ENCODE results near the gene RNF13.

Gene RNF13

DNA sequence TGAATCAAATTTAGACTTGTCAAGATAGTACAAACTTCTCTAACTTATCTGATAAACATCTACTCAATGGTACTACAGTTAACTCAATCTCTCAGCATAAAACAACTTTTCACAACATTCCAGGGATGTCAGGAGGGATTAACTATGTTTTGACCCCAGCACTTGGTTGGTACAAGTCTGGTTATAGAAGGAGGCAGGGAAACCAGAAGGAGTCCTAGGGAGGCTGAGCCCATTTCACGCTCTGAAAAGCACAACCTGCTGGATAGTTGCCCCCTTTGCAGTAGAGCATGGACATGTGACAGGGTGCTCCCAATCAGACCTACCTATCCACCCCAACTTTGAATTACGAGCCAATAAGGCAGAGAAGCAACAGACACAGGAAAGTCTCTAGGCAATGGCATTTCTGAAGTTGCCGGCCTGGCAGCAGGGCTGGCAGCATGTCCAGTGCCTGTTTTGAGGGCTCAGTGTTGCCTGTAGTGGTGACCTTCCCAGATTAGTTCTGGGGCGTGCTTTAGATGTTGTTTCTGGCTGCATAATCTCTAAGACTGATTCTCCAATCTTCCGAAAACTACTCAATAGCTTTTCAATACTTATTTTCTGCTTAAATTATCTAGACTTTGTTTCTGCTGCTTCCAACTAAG, 28.8 kb upstream of the RNF13 start:
- TF ChIP-seq GATA3 (IDR thresholded peaks at IDR 0.05; ENCODE audit: low read depth, low read length) (no peak), GATA2 (IDR thresholded peaks at IDR 0.05; ENCODE audit: low read depth, low read length) (no peak)

DNA sequence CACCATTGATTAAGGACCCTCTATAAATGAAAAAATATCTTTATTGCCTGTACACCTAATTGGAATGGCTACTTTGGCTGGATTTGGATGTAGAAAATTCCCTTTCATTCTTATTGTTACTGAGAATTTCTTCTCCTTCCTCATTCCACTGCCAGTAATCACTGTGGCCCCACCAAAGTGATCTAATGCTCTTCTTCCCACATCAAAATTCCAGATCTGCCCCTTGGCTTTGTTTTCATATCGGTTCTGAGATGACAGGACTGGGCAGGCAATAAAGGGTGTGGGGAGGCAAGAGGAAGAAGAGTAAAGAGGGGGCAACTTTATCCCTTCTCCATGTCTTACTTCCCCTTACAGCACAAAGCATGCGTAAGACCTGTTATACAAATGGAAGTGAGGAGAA, 22.7 kb upstream of the RNF13 start:
- TF ChIP-seq GATA3 (IDR thresholded peaks at IDR 0.05; ENCODE audit: low read depth, low read length) (no peak), GATA2 (IDR thresholded peaks at IDR 0.05; ENCODE audit: low read depth, low read length) (no peak)

DNA sequence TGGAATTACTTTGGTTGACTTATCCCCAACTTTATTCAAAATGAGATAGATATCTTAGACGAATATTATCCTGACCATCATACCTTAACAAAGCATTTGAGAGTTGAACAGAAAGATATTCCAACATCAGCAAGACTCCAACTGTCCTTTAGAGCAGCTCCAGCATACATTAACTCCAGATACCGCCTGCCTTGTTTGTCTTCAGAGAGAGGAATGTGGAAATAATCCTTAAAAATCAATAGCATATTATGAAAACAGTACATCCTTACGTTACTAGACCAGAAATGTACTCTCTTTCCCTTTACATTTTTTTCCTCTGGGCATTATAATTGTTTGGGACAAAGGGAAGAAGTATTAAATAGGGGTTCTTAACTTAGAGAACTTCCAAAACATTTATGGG, 22.3 kb upstream of the RNF13 start:
- TF ChIP-seq GATA3 (IDR thresholded peaks at IDR 0.05; ENCODE audit: low read depth, low read length) (no peak), GATA2 (IDR thresholded peaks at IDR 0.05; ENCODE audit: low read depth, low read length) (no peak)

DNA sequence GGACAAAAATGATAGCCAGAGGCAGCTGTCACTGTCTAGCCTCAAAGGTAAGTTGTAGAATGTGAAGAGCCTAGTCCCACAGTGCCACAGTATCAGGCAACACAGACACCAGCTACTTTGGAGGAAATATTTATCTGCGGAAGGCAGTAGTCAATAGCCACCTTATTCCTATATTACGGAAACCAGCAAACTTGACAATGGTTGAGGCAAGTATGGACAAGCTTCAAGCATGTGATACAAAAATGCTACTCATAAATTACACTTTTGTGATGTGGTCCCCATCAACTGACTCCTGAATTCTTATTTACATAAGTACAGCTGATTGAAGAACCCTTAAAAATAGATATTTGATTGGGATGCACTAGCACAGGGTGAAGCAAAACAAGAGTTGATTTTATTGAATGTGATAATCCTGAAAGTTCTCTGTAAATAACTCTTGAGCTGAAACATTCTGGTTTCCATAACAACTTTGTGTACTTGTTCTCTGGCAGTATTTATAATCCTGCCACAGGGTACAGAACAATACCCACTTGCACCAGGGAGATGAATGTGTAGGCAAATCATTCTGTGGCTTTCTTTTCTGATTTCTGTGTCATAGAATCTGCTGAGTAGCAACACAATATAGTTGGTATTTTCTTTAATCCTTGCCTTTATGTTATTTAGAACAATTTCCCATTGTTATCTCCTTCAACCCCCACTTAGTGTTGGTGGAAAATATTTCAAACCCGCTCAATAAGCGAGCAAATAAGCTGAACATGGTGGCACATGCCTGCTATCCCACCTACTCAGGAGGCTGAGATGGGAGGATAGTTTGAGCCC, 20.4 kb upstream of the RNF13 start, which contains the start of gene ANKUB1:
Gene ANKUB1, minus strand, starts transcription at position 103 of the 819 bp plus-strand sequence. CDS start 188 bp downstream, outside the sequence.
- no peak for TF ChIP-seq GATA3 (IDR thresholded peaks at IDR 0.05; ENCODE audit: low read depth, low read length)
- no peak for TF ChIP-seq GATA2 (IDR thresholded peaks at IDR 0.05; ENCODE audit: low read depth, low read length)

DNA sequence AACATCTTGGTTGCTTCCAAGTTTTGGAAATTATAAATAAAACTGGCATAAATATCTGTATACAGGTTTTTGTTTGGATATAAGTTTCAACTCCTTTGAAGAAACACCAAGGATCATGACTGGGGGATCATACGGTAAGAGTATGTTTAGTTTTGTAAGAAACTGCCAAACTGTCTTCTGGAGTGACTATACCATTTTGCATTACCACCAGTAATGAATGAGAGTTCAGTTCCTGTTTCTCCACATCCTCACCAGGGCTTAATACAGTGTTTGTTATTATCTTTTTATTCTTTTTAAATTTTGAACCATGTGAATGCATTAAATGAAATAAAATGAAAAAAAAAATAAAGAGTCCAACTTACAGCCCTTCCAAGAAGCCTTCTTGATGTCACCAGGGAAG, 17.0 kb upstream of the RNF13 start:
- TF ChIP-seq GATA2 (IDR thresholded peaks at IDR 0.05; ENCODE audit: low read depth, low read length) (no peak), GATA3 (IDR thresholded peaks at IDR 0.05; ENCODE audit: low read depth, low read length) (no peak)

DNA sequence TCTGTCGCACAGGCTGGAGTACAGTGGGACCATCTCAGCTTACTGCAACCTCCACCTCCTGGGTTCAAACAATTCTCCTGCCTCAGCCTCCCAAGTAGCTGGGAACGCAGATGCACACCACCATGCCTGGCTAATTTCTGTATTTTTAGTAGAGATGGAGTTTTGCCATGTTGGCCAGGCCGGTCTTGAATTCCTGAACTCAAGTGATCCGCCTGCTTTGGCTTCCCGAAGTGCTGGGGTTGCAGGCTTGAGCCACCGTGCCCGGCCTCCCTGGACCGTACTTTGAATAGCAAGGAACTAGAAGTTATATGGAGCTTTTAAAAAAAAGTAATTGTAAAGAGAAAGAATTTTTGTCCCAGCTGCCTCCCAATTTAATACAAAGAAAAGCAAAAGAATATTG, 12.3 kb upstream of the RNF13 start:
- TF ChIP-seq GATA2 (IDR thresholded peaks at IDR 0.05; ENCODE audit: low read depth, low read length) (no peak), GATA3 (IDR thresholded peaks at IDR 0.05; ENCODE audit: low read depth, low read length) (no peak)

DNA sequence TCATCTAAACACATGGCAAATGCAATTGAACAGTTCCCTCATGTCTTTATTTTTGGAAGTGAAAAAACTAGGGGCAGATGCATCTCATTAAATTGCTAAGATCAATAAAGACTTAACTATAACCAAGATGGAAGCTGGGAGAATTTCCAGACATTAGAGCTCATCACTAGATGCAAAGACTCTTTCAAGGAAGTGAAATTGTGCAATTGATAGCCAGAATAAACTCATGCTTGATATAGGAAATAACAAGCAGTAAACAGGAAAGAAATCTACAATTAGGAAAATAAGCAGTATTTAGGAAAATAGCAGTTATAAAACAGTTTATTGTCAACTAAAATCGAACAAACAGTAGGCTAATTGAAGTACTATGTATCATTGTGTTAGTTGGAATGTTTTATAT, 11.8 kb upstream of the RNF13 start:
- no peak for TF ChIP-seq GATA3 (IDR thresholded peaks at IDR 0.05; ENCODE audit: low read depth, low read length)
- TF ChIP-seq GATA2 (IDR thresholded peaks at IDR 0.05; ENCODE audit: low read depth, low read length) = no peak

DNA sequence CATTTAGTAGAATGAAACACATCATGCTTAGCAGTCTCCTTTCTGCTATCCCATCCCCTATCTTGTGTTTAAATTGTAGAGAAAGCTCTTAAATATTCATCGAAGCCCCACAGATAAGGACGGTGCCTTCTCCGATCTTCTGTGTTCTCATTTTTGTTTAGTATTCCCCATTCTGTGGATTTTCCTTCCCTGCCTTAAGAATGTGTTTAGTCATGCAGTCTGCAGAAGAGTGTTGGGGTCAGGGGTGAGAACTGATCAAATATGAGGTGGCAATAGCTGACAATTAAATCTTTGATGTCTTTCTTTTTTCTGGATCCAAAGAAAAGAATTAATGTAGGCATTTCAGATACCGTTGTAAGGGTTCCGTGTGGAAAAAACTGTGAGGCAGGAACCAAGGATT, 11.4 kb upstream of the RNF13 start:
- no peak for TF ChIP-seq GATA2 (IDR thresholded peaks at IDR 0.05; ENCODE audit: low read depth, low read length)
- TF ChIP-seq GATA3 (IDR thresholded peaks at IDR 0.05; ENCODE audit: low read depth, low read length) = no peak

DNA sequence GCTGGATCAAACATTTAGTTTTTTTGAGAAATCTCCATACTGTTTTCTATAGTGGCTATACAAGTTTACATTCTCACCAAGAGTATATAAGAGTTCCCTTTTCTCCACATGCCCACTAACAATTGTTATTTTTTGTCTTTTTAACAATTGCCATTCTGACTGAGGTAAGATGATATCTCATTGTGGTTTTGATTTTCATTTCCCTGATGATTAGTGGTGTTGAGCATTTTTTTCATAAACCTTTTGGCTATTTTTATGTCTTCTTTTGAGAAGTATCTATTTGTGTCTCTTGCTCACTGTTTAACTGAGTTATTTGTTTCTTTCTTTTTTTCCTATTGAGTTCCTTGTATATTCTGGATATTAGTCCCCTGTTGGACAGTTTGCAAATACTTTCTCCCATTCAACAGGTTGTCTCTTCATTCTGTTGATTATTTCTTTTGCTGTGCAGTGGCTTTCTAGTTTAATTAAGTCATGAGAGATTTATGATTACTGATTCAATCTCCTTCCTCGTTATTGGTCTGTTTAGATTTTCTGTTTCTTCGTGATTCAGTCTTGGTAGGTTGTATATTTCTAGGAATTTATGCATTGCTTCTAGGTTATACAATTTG, 6.7 kb upstream of the RNF13 start:
- TF ChIP-seq GATA3 (IDR thresholded peaks at IDR 0.05; ENCODE audit: low read depth, low read length) (no peak), GATA2 (IDR thresholded peaks at IDR 0.05; ENCODE audit: low read depth, low read length) (no peak)

DNA sequence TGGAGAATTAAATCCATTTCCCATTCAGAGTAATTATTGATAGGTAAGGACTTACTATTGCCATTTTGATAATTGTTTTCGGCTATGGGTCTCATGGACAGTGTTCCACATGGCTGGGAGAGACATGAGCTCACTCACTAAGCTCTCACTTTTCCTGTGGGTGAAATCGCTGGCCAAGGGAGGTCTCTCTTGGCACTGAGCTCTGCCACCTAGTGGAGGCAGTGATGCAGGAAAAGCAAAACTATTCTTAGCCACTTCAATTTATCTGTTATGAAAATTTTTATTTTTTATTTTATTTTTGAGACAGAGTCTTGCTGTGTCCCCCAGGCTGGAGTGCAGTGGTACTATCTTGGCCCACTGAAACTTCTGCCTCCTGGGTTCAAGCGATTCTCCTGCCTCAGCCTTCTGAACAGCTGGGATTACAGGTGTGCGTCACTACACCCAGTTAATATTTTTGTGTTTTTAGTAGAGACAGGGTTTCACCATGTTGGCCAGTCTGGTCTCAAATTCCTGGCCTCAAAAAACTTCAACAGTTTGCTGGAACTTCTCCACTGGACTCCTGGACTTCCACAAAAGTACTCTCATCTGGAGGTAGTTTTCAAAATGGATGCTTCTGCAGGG, 4.7 kb upstream of the RNF13 start:
- no peak for TF ChIP-seq GATA3 (IDR thresholded peaks at IDR 0.05; ENCODE audit: low read depth, low read length)
- TF ChIP-seq GATA2 (IDR thresholded peaks at IDR 0.05; ENCODE audit: low read depth, low read length) = no peak

DNA sequence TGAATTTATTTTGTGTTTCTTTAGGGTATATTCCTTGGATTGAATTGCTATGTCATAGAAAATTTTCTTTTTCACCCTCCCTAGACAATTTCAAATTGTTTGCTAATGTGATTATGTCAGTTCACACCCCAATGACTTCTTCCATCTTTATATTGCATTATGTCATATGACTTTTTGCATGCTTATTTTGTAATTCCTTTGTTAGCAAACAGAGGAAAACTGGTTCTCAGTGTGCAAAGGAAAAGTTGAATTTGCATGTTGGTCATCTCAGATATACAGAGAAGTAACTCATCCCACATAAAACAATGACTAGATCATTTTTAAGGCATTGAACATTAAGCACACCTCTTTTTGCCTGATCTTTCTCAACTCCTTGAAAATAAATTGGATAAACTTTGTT, 3.3 kb upstream of the RNF13 start:
- TF ChIP-seq GATA3 (IDR thresholded peaks at IDR 0.05; ENCODE audit: low read depth, low read length) (no peak), GATA2 (IDR thresholded peaks at IDR 0.05; ENCODE audit: low read depth, low read length) (no peak)

DNA sequence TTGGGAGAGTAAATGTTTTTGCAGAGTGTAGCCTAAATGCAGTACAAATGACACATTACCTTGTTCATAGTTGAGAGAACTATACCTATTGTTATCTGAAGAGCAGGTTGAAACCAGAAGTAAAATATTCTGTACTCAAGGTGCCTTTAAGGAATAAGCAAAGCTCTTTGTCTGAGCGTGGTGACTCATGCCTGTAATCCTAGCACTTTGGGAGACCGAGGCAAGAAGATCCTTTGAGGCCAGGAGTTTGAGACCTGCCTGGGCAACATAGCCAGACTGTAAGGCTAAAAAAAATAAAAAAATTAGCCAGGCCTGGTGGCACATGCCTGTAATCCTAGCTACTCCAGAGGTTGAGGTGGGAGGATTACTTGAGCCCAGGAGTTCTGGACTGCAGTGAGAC, 2.2 kb upstream of the RNF13 start:
- TF ChIP-seq GATA3 (IDR thresholded peaks at IDR 0.05; ENCODE audit: low read depth, low read length) (no peak), GATA2 (IDR thresholded peaks at IDR 0.05; ENCODE audit: low read depth, low read length) (no peak)

DNA sequence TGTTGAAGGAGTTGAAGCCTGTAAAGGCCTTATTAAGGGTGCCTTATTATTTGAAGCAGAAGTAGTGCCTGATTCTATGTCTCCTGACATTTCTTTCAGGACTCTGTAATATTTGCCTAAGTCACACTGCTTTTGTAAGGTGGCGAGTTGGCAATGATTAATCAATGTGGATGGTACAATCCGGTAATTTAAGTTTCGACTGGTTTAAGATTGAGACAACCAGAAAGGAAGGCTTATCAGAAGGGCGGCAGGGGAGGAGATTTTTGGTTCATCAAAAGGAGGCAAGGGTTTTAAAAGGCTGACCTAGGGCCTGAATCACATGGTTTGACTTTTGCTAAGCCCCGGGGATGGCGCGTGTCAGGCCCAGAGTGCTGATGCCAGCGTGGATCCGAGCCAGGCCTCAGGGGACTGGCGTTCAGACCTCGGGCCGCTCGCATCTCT, 830 bp upstream of the RNF13 start:
- TF ChIP-seq GATA3 (IDR thresholded peaks at IDR 0.05; ENCODE audit: low read depth, low read length) (no peak), GATA2 (IDR thresholded peaks at IDR 0.05; ENCODE audit: low read depth, low read length) (no peak)

All from SH-SY5Y (cell line).